22Rv1 (cell line): ENCODE results near the gene LINS1.

Source experiments
- ZFX ChIP-seq: fragments of 450-650 bp; IDR thresholded peaks from 2 replicates; pipeline ENCODE4 v1.6.1; 2017; ENCODE audit warnings: antibody characterized with exemption, borderline replicate concordance
- TF ChIP-seq, protein P1 (sequence below): fragments of 450-650 bp; IDR thresholded peaks from 2 replicates; pipeline ENCODE4 v1.5.1; 2017; ENCODE audit warnings: mild to moderate bottlenecking

DNA sequence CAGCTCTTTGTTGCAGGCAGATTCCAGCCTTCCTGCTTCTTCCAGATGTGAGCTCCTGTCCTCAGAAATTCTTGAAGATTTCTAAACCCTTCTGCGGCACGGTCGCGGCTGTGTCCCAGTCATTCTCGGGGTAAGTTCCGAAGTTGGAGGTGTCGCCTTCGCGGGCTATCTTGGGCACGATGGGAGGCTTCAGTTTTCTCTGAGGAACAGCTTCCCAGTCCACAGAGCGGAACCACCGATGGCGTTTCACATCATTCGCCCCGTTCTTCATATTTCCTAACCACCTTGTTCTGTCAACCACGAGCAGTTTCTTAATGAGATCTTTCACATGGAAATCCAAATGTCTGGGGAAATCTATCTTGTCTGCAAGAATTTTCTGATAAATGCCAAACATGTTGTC lies 48.5 kb downstream of the LINS1 start:
- TF ChIP-seq, protein P1, sequence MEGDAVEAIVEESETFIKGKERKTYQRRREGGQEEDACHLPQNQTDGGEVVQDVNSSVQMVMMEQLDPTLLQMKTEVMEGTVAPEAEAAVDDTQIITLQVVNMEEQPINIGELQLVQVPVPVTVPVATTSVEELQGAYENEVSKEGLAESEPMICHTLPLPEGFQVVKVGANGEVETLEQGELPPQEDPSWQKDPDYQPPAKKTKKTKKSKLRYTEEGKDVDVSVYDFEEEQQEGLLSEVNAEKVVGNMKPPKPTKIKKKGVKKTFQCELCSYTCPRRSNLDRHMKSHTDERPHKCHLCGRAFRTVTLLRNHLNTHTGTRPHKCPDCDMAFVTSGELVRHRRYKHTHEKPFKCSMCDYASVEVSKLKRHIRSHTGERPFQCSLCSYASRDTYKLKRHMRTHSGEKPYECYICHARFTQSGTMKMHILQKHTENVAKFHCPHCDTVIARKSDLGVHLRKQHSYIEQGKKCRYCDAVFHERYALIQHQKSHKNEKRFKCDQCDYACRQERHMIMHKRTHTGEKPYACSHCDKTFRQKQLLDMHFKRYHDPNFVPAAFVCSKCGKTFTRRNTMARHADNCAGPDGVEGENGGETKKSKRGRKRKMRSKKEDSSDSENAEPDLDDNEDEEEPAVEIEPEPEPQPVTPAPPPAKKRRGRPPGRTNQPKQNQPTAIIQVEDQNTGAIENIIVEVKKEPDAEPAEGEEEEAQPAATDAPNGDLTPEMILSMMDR = no peak
- TF ChIP-seq ZFX = no peak
